IMR-90 (cell line): ENCODE data around the gene MRPS24. TPM values are rescaled to one million over a fixed set of nuclear protein-coding genes. Genes with fewer than 3 reads are reported as not detected.
"Not testable (repeated sequence)": the region's sequence is repeated elsewhere in the genome, so short reads cannot be mapped to it uniquely, and the experiment has no call there.

Source experiments
- ATAC-seq: fragments of 200-7000 bp; cut with Tn5 transposase; 2 replicates; pipeline ENCODE4 v1.9.1; 2020; ENCODE audit warnings: low read depth, mild to moderate bottlenecking, moderate library complexity
- BruUV-seq: library from RNA; stranded (reverse); fragments of 400-500 nt; replicated peaks from 2 replicates; lab custom pipeline; 2021; lab: Mats Ljungman, UMichigan
- CTCF ChIA-PET: fragments of 300-600 bp; formaldehyde crosslinking; extraction: SDS; loops from one replicate; lab custom pipeline; 2021; ENCODE audit warnings: antibody characterized with exemption; lab: Yijun Ruan, JAX
- POLR2A ChIA-PET: fragments of 300-600 bp; sonication (Branson Sonifier 250); formaldehyde crosslinking; loops from one replicate; lab custom pipeline; 2022; ENCODE audit warnings: antibody characterized with exemption; ENCODE audit not compliant: unreplicated experiment; lab: Charles Lee
- DNase-seq: peaks from one replicate; pipeline ENCODE4 v3.0.0; 2013
- H2AFZ ChIP-seq: replicated peaks from 2 replicates; pipeline ENCODE3; 2013; ENCODE audit warnings: low read length, mild to moderate bottlenecking; ENCODE audit not compliant: poor library complexity
- H2AK5ac ChIP-seq: 2 replicates; pipeline ENCODE4 v1.6.1; 2013; ENCODE audit warnings: low read depth, low read length, inconsistent platforms
- H2AK9ac ChIP-seq: replicated peaks from 2 replicates; pipeline ENCODE3; 2013; ENCODE audit warnings: mild to moderate bottlenecking, low read depth, low read length, moderate library complexity; ENCODE audit not compliant: poor library complexity
- H2BK120ac ChIP-seq: 2 replicates; pipeline ENCODE4 v1.6.1; 2013; ENCODE audit warnings: low read depth, low read length, inconsistent platforms
- H2BK15ac ChIP-seq: 3 replicates; pipeline ENCODE4 v1.6.1; 2013; ENCODE audit warnings: low read depth, low read length, inconsistent platforms
- H2BK20ac ChIP-seq: 2 replicates; pipeline ENCODE4 v1.6.1; 2013; ENCODE audit warnings: low read depth, mild to moderate bottlenecking, inconsistent platforms, low read length, moderate library complexity
- H2BK5ac ChIP-seq: 2 replicates; pipeline ENCODE4 v1.6.1; 2013; ENCODE audit warnings: mild to moderate bottlenecking, low read depth, low read length, inconsistent platforms; ENCODE audit not compliant: poor library complexity, severe bottlenecking
- H3K14ac ChIP-seq: replicated peaks from 2 replicates; pipeline ENCODE4 v1.6.1; 2013; ENCODE audit warnings: low read depth, low read length, inconsistent platforms
- H3K18ac ChIP-seq: 2 replicates; pipeline ENCODE4 v1.6.1; 2013; ENCODE audit warnings: low read depth, low read length, control low read depth
- H3K23ac ChIP-seq: 2 replicates; pipeline ENCODE4 v1.6.1; 2013; ENCODE audit warnings: low read depth, low read length, inconsistent platforms
- H3K27ac ChIP-seq: 2 replicates; pipeline ENCODE4 v1.5.1; 2013; ENCODE audit warnings: mild to moderate bottlenecking, control low read depth, low read length; ENCODE audit not compliant: insufficient read depth
- H3K27me3 ChIP-seq: 2 replicates; pipeline ENCODE4 v1.6.1; 2013; ENCODE audit warnings: low read length; ENCODE audit not compliant: control insufficient read depth, insufficient read depth
- H3K36me3 ChIP-seq: 2 replicates; pipeline ENCODE4 v1.6.1; 2013; ENCODE audit warnings: low read length, mixed read lengths; ENCODE audit not compliant: control insufficient read depth, insufficient read depth
- H3K4ac ChIP-seq: 2 replicates; pipeline ENCODE4 v1.6.1; 2013; ENCODE audit warnings: low read depth, low read length, inconsistent platforms
- H3K4me1 ChIP-seq: 2 replicates; pipeline ENCODE4 v1.6.1; 2013; ENCODE audit warnings: low read length, mixed read lengths; ENCODE audit not compliant: control insufficient read depth, insufficient read depth
- H3K4me2 ChIP-seq: 2 replicates; pipeline ENCODE4 v1.6.1; 2013; ENCODE audit warnings: low read depth, mild to moderate bottlenecking, control low read depth, low read length, moderate library complexity
- H3K4me3 ChIP-seq: 2 replicates; pipeline ENCODE4 v1.5.1; 2013; ENCODE audit warnings: low read depth, mild to moderate bottlenecking, control low read depth, low read length, moderate library complexity; ENCODE audit not compliant: insufficient read depth
- H3K56ac ChIP-seq: 2 replicates; pipeline ENCODE4 v1.6.1; 2013; ENCODE audit warnings: low read length, inconsistent platforms; ENCODE audit not compliant: insufficient read depth; ENCODE audit errors: extremely low read depth
- H3K79me1 ChIP-seq, 2 experiments: 2 replicates each; pipeline ENCODE4 v1.6.1; 2013; ENCODE audit warnings: low read length in 2 of 2, inconsistent platforms in 1 of 2, low read depth in 1 of 2
- H3K9ac ChIP-seq: 2 replicates; pipeline ENCODE4 v1.6.1; 2013; ENCODE audit warnings: low read depth, low read length, control low read depth
- H3K9me1 ChIP-seq: 2 replicates; pipeline ENCODE4 v1.6.1; 2013; ENCODE audit warnings: low read length, inconsistent platforms; ENCODE audit not compliant: insufficient read depth
- H3K9me3 ChIP-seq: 2 replicates; pipeline ENCODE4 v1.6.1; 2013; ENCODE audit warnings: low read length; ENCODE audit not compliant: control insufficient read depth, insufficient read depth
- H4K20me1 ChIP-seq: 2 replicates; pipeline ENCODE4 v1.6.1; 2013; ENCODE audit warnings: low read length, inconsistent platforms; ENCODE audit not compliant: insufficient read depth
- H4K5ac ChIP-seq: 2 replicates; pipeline ENCODE4 v1.6.1; 2013; ENCODE audit warnings: mild to moderate bottlenecking, low read depth, low read length, control low read depth
- H4K8ac ChIP-seq, 2 experiments: 2 replicates each; pipeline ENCODE4 v1.6.1; 2013; ENCODE audit warnings: low read depth in 2 of 2, low read length in 2 of 2, control low read depth in 1 of 2, inconsistent platforms in 1 of 2
- H4K91ac ChIP-seq: 2 replicates; pipeline ENCODE4 v1.6.1; 2013; ENCODE audit warnings: low read depth, low read length, inconsistent platforms; ENCODE audit not compliant: insufficient read depth
- WGBS, 2 experiments: methylation state at CpG; one replicate each; pipeline versions ENCODE4 v1.1.5 to v1.1.7; 2013; ENCODE audit warnings: missing lambda C conversion rate in 2 of 2; ENCODE audit not compliant: insufficient read length in 1 of 2; ENCODE audit errors: extremely low coverage in 2 of 2; 5-methylcytosine and 5-hydroxymethylcytosine counted together
- dilution Hi-C: fragments of 300-500 bp; cut with HindIII; formaldehyde crosslinking; loops from one replicate; pipeline ENCODE4 v1.14.3; 2018; ENCODE audit warnings: low sequenced_read_pairs; ENCODE audit not compliant: unreplicated experiment
- in situ Hi-C: fragments of 300-500 bp; cut with MboI; formaldehyde crosslinking; loops from 3 replicates; pipeline ENCODE4 v1.14.3; 2019; ENCODE audit warnings: low sequenced_read_pairs, inconsistent platforms, mixed read lengths
- intact Hi-C: fragments of 100-400 bp; cut with micrococcal nuclease; formaldehyde crosslinking; loops from 2 replicates; pipeline ENCODE4 v1.10.0; 2022
- polyA plus RNA-seq, 3 experiments: library from polyadenylated mRNA; depleted of rRNA; stranded (reverse); fragments of >200 nt; gene quantifications; 2 replicates each; pipeline ENCODE4 v1.2.3, GENCODE V29; 2012; ENCODE audit warnings: low replicate concordance in 1 of 3
- total RNA-seq: library from RNA; depleted of rRNA; stranded (reverse); fragments of >200 nt; gene quantifications from 2 replicates; pipeline ENCODE4 v1.2.3, GENCODE V29; 2012

The MRPS24 gene
- total and polyA plus RNA-seq, 2 of the 4 experiments (the other 2 are of a cell fraction) = 151 to 266 TPM

- dilution Hi-C loops, H4K8ac ChIP-seq, H2BK15ac ChIP-seq, H4K5ac ChIP-seq, H2BK20ac ChIP-seq, intact Hi-C loops, H2AK9ac ChIP-seq, H3K4ac ChIP-seq, H2AK5ac ChIP-seq, H3K36me3 ChIP-seq, ATAC-seq, H3K79me1 ChIP-seq, H2BK5ac ChIP-seq, H3K27ac ChIP-seq, H4K20me1 ChIP-seq, DNase-seq, H3K9ac ChIP-seq, in situ Hi-C loops, H3K56ac ChIP-seq, H3K18ac ChIP-seq, H4K91ac ChIP-seq, H3K23ac ChIP-seq, H3K9me1 ChIP-seq, H3K4me3 ChIP-seq, H2BK120ac ChIP-seq, H3K9me3 ChIP-seq, H3K4me2 ChIP-seq, H3K4me1 ChIP-seq, BruUV-seq, H3K14ac ChIP-seq, H2AFZ ChIP-seq: not testable (repeated sequence)
- peaks cover 48% of the 10 kb centered on the region for H3K27me3 ChIP-seq
- POLR2A ChIA-PET = interaction anchor here (0.6 kb wide), 1 partner anchor 71 kb away, joined by 3 read pairs; no protein-coding TSS in a partner anchor
- CTCF ChIA-PET = interaction anchor here (1.0 kb wide), 2 partner anchors 10 to 14 kb away, joined by 3 read pairs; no protein-coding TSS in a partner anchor
- WGBS, 2 experiments = no CpG with 5 or more reads among the region's 12 CpGs
Measured at GRCh38 chr7:43824513-43824912, 44.8 kb downstream of the MRPS24 start.
